ENCODE results near the gene SYMPK.

Gene SYMPK

GRCh38 chr19:45800070-45800553, 62.8 kb downstream of the SYMPK start:
- TF ChIP-seq CREB5 (CRISPR knock-in tag; IDR thresholded peaks at IDR 0.05; ENCODE audit: low read depth) (no peak), GLIS3 (CRISPR knock-in tag; IDR thresholded peaks at IDR 0.05) (no peak), TSHZ2 (CRISPR knock-in tag; IDR thresholded peaks at IDR 0.05) (no peak), PPARA (CRISPR knock-in tag; IDR thresholded peaks at IDR 0.05; ENCODE audit: borderline replicate concordance) (no peak), ZNF70 (CRISPR knock-in tag; IDR thresholded peaks at IDR 0.05) (no peak), ZFP30 (CRISPR knock-in tag; IDR thresholded peaks at IDR 0.05) (no peak)
- peak; percentile 53 for ATAC-seq

- peak; percentile 8; the same call in 1 of the 3 replicates for ATAC-seq
These were observed 63.4 kb downstream of the SYMPK start for GRCh38 chr19:45799541-45799940.

- TF ChIP-seq ZNF8 (CRISPR knock-in tag; IDR thresholded peaks at IDR 0.05) (no peak), GLIS3 (CRISPR knock-in tag; IDR thresholded peaks at IDR 0.05) (no peak), TSHZ2 (CRISPR knock-in tag; IDR thresholded peaks at IDR 0.05) (no peak), ZC3H10 (CRISPR knock-in tag; IDR thresholded peaks at IDR 0.05) (no peak), PPARA (CRISPR knock-in tag; IDR thresholded peaks at IDR 0.05; ENCODE audit: borderline replicate concordance) (no peak), ZFP30 (CRISPR knock-in tag; IDR thresholded peaks at IDR 0.05) (no peak), CREB5 (CRISPR knock-in tag; IDR thresholded peaks at IDR 0.05; ENCODE audit: low read depth) (no peak), TCF4 (CRISPR knock-in tag; IDR thresholded peaks at IDR 0.05; ENCODE audit: borderline replicate concordance) (no peak), ZNF70 (CRISPR knock-in tag; IDR thresholded peaks at IDR 0.05) (no peak)
These were observed 63.9 kb downstream of the SYMPK start for GRCh38 chr19:45798995-45799517.

GRCh38 chr19:45794627-45795026, 68.3 kb downstream of the SYMPK start:
- no peak for ATAC-seq
- TF ChIP-seq TCF4 (CRISPR knock-in tag; IDR thresholded peaks at IDR 0.05; ENCODE audit: borderline replicate concordance): no peak

More at GRCh38 chr19:45798995-45799517, 63.9 kb downstream of the SYMPK start:
- peak; percentile 94 for ATAC-seq

- ATAC-seq: no peak
- TF ChIP-seq ZFP3 (CRISPR knock-in tag; IDR thresholded peaks at IDR 0.05) (no peak), PPARA (CRISPR knock-in tag; IDR thresholded peaks at IDR 0.05; ENCODE audit: borderline replicate concordance) (no peak), PATZ1 (CRISPR knock-in tag; IDR thresholded peaks at IDR 0.05; ENCODE audit: borderline replicate concordance) (no peak), TCF4 (CRISPR knock-in tag; IDR thresholded peaks at IDR 0.05; ENCODE audit: borderline replicate concordance) (no peak), TSHZ2 (CRISPR knock-in tag; IDR thresholded peaks at IDR 0.05) (no peak), OSR1 (CRISPR knock-in tag; IDR thresholded peaks at IDR 0.05) (no peak), ZNF8 (CRISPR knock-in tag; IDR thresholded peaks at IDR 0.05) (no peak), CSRNP3 (CRISPR knock-in tag; IDR thresholded peaks at IDR 0.05) (no peak), RARB (CRISPR knock-in tag; IDR thresholded peaks at IDR 0.05) (no peak), ZNF565 (CRISPR knock-in tag; conservative IDR thresholded peaks at IDR 0.05; ENCODE audit: low read depth) (no peak), BACH2 (CRISPR knock-in tag; IDR thresholded peaks at IDR 0.05; ENCODE audit: borderline replicate concordance) (no peak), ZC3H10 (CRISPR knock-in tag; IDR thresholded peaks at IDR 0.05) (no peak), ARNTL (CRISPR knock-in tag; IDR thresholded peaks at IDR 0.05; ENCODE audit: borderline replicate concordance, low read depth) (no peak)
These were observed 69.1 kb downstream of the SYMPK start for GRCh38 chr19:45793876-45794275.
